GM18505 (cell line): ENCODE results near the gene LTBR.
"Not testable (repeated sequence)": the region's sequence is repeated elsewhere in the genome, so short reads cannot be mapped to it uniquely, and the experiment has no call there.

Experiments used
- ATAC-seq: cut with Tn5 transposase; IDR thresholded peaks from one replicate; pipeline ENCODE4 v1.9.1; 2021; ENCODE audit not compliant: unreplicated experiment
- POLR2A ChIP-seq: IDR thresholded peaks from 4 replicates; pipeline ENCODE4 v1.6.1; 2011; ENCODE audit warnings: borderline replicate concordance; ENCODE audit not compliant: insufficient read depth, insufficient read length; ENCODE audit errors: extremely low read depth

Gene LTBR

DNA sequence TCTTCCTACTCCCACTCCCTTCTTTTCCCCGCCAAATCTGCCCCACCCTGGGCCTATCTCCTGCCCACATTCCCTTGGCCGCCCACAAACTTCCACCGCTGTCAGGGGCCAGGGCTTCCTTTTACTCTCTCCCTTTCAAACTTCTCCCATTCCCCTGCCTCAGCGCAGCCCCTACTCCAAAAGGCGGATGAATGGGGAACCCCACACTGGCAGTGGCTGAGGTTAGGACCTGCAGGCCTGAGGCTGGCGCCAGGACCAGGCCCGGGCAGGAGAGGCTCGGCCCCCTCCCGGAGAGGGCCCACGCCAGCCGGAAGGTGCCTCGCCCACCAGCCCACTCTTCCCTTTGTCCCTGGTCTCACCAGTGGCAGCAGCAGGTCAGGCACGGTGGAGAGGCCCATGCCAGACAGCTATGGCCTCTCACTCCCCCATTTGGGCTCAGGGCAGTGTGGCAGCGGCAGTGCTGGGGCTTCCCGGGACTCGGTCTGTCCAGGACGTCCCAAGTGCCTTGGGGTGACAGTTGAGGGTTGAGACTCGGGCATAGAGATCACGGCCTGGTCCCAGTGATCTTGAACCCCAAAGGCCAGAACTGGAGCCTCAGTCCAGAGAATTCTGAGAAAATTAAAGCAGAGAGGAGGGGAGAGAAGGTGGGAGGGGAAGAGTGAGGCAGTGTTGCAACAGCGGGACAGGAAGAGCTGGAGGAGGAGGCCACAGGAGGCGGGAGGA, 42.4 kb upstream of the LTBR start, which contains the start of gene TNFRSF1A:
TSS of gene TNFRSF1A (minus strand) at position 660 of the 723 bp plus-strand sequence. CDS start at position 398, 262 bp downstream.
- ATAC-seq = no peak
- TF ChIP-seq POLR2A = no peak

DNA sequence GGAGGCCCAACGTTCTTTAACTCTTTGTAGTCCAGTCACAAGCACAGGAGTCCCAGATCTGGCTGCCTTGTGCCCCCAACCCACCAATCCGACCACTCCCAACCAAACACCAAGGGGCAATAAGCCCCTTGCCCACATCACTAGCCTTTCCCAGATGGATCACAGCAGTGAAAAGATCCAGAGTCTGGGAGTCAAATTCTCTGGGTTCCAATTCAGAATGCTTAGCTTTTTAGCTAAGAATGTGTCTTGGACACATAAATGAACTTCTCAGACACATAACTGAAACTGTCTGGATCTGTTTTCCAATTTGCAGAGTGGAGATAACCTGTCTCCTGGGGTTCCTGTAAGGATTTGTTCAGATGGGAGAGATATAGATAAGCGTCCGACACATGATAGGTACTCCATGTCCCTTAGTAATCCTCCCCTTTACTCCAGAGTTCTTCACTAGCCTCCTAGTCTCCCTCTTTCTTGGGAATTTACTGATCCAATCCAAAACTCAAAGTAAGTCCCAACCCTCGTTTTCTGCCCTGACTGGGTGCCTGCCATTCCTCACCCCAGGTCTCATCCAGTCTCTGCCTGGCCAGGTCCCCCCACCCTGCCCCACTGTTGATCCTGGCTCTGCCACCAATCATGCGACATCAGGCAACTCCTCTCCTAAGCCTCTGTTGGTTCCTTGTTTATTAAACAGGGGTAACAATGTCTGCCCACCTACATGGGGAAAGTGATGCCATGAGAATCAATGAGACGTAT, 41.6 kb upstream of the LTBR start:
- ATAC-seq = no peak
- TF ChIP-seq POLR2A = no peak

DNA sequence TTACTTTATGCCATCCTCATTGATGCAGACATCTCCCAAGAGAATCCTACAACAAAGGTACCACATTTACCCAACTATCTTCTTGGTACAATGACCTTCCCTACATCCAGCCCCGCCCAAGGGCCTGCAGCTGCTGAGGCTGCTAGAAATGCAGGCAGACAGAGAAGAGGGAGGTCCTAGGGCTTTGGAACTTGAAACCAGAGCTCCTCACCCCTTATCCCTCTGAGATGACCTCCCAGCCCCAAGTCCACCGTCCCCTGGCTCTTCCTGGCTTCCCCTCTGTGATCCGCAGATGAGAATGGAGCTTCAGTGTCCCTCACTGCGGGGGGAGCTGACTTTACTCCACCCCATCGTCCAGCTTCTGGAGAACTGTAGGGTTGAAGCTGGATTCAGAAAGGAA, 40.4 kb upstream of the LTBR start:
- ATAC-seq = no peak
- TF ChIP-seq POLR2A = no peak

DNA sequence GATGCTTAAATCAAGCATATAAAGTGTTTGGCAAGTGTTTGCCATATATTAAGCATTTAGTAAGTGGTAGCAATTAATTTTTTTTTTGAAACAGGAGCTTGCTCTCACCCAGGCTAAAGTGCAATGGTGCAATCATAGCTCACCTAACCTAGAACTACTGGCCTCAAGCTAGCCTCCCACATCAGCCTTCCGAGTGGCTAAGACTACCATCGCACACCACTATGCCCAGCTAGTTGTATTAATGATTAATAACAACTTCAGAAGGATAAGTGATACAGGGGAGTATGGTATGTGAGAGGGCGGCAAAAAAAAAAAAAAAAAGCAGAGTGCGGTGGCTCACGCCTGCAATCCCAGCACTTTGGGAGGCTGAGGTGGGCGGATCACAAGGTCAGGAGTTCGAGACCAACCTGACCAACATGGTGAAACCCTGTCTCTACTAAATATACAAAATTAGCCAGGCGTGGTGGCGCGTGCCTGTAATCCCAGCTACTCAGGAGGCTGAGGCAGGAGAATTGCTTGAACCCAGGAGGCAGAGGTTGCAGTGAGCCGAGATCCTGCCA, 39.8 kb upstream of the LTBR start:
- not testable (repeated sequence) for ATAC-seq

DNA sequence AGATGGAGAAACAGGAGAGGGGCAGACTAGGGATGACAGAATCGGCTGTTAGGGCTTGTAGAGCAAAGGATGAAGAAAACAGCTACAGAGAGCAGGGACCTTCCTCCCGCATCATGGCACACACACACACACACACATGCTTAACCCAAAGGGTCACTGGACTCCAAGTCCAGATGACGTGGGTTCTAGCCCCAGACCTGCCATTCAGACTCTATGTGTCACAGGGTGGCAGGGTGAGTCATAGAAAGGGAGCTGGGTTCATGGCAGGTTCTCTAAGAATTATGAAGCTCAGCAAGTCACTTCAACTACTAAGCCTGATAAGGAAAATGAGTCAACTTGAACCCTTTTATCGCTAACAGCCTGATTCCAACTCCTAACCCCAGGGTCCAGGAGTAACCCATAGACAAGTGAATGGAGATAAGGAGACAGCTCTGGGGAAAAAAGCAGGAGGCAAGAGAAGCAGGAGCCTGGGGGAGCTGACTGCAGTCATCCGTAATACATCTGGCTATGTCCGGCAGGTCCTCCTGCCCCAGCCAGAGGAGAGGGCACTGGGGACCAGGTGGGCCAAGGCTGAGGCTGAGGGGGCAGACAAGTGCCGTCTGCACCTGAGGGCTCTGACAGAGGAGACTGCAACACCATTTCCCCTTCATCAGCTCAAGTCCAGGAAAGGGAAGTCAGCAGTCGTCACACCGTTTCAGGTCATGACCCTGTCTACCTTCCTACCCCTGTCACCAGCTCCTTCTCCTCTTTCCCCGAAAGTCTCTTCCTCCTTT, 38.5 kb upstream of the LTBR start:
- no peak for TF ChIP-seq POLR2A
- ATAC-seq = no peak

DNA sequence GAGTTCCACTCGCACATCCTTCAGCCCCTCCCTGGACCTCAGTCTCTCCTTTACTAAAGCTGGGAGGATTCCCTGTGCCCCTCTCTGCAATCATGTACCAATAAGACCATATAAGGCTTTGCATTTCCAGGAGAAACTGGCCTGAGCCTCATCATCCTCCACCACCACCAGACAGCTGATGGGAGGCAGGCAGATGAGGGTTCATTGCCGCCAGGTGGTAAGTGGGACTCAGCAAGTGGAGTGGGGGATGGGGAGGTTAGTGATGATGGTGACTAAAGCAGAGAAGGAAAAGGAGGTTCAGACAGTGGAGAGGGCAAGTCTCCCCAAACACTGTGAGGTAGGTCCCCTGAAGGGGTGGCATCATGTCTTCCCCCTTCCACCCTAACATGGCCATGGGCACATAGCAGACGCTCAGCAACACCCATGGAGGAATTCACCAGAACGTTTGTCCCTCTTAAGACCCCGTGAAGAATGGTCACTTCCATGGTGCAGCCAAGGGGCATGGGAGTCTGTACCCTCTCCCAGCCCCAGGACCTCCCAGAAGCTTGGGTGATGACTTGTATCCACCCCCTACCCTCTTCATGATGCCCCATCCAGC, 37.6 kb upstream of the LTBR start:
- no peak for TF ChIP-seq POLR2A
- no peak for ATAC-seq

DNA sequence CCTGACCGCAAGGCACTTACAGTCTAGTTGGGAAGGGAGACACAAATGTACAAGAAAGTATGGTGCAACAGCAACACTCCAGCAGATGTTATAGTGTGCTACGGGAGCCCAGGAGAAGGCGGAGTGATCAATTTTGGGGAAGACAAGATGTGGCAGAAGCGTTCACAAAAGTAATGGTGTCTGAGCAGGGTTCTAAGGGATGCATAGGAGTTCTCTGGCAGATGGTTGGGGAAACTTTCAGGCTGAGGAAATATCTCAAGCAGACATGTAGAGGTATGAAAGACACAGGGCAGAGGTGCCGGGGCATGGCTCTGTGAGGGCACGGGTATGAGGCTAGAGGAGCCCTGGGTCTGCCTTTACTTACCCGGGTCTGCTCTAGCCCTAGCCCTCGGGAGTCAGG, 37.0 kb upstream of the LTBR start:
- TF ChIP-seq POLR2A = no peak
- no peak for ATAC-seq

DNA sequence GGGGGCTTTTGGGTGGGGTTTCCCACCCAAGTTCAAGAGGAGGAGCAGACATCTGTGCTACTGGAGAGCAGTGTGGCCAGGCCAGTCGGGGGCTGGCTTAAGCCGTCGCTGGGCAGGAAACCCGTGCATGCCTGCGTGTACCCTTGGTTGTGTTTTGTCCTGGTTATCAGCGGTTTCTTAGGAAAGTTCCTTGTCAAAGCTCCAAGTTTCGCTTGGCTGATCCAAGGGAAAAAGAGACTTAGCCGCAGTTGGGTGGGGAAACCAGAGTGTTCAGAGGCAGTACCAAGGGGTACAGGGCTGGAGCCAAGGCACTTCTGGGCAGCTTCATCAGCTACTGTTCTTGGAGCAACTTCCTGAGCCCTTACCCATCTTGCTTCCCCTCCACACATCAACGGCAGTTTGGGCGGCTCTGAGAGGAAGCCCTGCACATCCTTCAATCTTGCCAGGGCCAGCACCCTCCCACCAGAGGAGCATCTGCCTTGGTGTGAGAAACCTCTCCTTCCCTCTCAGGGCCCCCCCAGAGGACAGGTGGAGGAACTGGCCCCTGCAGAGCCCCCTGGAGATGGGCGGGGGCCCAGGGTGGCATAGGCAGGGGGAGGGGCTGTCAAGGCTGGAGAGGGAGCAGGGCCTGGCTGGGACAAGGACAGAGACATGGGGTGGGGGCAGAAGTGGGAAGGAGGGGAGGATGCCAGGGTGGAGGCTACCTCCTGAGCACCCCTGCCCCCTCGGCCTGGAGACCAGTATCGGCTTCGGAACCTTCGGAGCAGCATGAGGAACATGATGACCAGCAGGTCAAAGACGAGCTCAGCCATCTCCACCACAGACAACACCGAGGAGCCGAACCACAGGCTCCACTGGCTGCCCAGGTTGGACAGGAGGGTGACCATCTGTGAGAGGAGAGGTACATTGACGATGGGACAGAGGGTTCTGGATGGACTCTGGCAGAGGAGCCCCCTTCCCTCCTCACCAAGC, 36.3 kb upstream of the LTBR start:
- TF ChIP-seq POLR2A = no peak
- ATAC-seq = no peak

DNA sequence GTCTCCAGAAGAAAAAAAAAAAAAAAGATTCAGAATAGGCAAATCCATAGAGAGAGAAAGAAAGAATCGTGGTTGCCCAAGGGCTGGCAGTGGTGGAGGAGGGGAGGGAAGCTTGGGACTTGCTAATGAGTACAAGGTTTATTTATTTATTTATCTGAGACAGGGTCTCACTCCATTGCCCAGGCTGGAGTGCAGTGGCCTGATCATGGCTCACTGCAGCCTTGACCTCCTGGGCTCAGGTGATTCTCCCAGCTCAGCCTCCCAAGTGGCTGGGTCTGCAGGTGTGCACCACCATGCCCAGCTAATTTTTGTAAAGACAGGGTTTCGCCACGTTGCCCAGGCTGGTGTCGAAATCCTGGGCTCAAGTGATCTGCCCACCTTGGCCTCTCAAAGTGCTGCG, 32.3 kb upstream of the LTBR start:
- ATAC-seq = no peak

DNA sequence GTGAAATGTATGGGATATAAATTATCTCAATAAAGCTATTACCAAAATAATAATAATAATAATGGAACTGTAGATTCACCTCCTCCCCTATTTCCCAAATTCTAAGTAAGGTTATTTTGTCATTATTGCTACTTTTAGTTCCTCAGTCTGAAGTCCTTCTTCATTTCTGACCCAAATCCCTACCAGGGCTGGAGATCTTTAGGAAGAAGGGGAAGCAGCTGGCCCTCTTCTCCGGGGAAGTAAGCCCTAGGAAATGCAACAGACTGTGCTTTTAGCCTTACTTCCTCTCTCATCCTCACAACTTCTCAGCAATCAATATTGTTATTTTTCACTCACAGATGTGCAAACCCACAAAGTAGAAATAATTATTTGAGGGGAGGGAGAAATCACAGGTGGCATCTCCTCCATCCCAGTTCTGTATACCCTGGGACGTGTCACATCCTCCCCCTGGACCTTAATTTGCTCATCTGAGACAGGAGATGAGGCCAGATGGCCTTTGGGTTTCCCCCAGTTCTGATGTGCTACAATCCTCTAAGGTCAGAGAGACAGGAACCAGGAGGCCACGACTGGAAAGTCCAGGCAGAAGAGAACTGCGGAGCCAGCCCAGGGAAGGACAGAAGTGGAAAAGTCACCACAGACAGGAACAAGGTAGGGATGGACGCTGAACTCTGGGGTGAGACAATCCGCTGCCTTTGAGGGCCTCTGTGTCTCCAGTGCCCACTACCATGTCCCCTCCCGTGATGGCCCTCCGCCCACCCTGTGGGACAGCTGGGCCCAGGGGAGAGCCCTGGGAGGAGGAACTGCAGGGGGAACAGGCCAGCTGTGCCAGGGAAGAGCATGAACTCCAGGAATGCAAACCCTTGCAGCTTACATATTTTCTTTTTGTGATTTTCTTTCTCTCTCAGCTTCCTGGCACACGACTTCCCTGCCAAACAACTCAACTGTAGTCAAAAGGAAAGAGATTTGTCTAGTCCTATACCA, 31.5 kb upstream of the LTBR start:
- no peak for TF ChIP-seq POLR2A
- no peak for ATAC-seq

More for the DNA sequence above, 32.3 kb upstream of the LTBR start:
- TF ChIP-seq POLR2A = no peak

DNA sequence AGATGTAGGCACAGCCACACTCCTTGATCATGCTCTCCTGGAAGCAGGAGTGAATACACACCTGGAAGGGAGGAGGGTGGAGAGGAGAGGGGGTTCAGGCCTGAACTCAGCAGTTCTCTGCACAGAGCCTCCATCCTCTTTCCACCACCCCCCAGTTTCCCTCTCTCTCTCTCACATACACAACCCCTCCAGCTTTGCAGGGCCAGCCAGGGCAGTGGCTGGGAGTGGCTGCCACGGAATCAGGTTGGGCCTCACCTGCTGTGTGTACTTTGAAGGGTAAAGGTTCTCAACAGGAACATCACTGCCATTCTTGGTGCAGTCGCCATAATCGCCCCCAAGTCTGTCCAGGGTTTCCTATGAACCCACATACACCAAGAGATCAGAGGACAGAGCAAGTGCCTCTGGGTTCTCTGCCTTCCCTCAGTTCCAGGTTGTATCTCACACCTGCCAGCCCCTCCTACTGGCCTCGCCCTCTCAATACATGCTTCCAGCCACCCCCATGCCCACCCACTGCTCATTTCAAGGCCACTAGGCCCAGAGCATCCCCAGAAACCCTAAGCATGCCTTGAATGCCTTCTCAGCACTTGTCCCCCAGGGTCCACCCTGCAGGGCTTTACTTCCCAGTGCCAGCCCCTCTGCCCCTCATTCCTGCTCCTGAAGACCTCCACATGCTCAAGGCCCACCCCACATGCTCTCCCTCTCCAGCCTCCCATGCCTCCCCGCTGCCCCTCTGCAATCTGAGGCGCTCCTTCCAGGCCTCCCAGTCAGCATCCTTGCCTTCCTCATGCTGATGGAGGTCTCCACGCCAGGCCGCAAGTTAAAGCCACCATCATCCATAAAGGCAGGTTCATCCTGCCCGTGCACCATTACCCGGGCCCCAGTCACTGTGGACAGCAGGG, 29.2 kb upstream of the LTBR start:
- TF ChIP-seq POLR2A = no peak
- no peak for ATAC-seq
